ENCODE data around the gene ZNF558. TPM values are rescaled to one million over a fixed set of nuclear protein-coding genes. Genes with fewer than 3 reads are reported as not detected.

ZNF558 gene
- total RNA-seq, 4 donors from 2014 or later: 8.2 to 117 (median 50.0) TPM

- DNase-seq: no peak
- intact Hi-C loops (cut with DNase I; ENCODE audit: low total_unique reads): no loop called here
- Histone ChIP-seq H3K27ac (no peak overlapping the region), H3K36me3 (no peaks in the 10 kb centered on the region), H3K4me3 (no peak overlapping the region), H3K9me3 (no peaks in the 10 kb centered on the region), H3K27me3 (no peaks in the 10 kb centered on the region), H3K4me1 (no peaks in the 10 kb centered on the region)
- TF ChIP-seq POLR2A (IDR thresholded peaks at IDR 0.05): no peak
- TF ChIP-seq CTCF (IDR thresholded peaks at IDR 0.05): no peak
Observed at GRCh38 chr19:8866344-8866743, 34.2 kb upstream of the ZNF558 start.

GRCh38 chr19:8858260-8858659, 26.2 kb upstream of the ZNF558 start:
- Histone ChIP-seq H3K27ac (no peak overlapping the region), H3K9me3 (no peaks in the 10 kb centered on the region), H3K4me1 (no peaks in the 10 kb centered on the region), H3K4me3 (no peak overlapping the region), H3K27me3 (no peaks in the 10 kb centered on the region), H3K36me3 (no peaks in the 10 kb centered on the region)
- no peak for DNase-seq
- TF ChIP-seq CTCF (IDR thresholded peaks at IDR 0.05) (no peak), POLR2A (IDR thresholded peaks at IDR 0.05) (no peak)
- intact Hi-C loops (cut with DNase I; ENCODE audit: low total_unique reads): no loop called here

- Histone ChIP-seq H3K27me3 (no peaks in the 10 kb centered on the region), H3K36me3 (no peaks in the 10 kb centered on the region), H3K27ac (no peak overlapping the region), H3K4me3 (no peak overlapping the region), H3K9me3 (no peaks in the 10 kb centered on the region), H3K4me1 (no peaks in the 10 kb centered on the region)
- intact Hi-C loops (cut with DNase I; ENCODE audit: low total_unique reads): no loop called here
- no peak for TF ChIP-seq POLR2A (IDR thresholded peaks at IDR 0.05)
- no peak for TF ChIP-seq CTCF (IDR thresholded peaks at IDR 0.05)
- no peak for DNase-seq
Observed at GRCh38 chr19:8850488-8850887, 18.4 kb upstream of the ZNF558 start.

GRCh38 chr19:8849232-8849631, 17.1 kb upstream of the ZNF558 start:
- no peaks in the 10 kb centered on the region for H3K36me3 ChIP-seq
- no peaks in the 10 kb centered on the region for H3K4me1 ChIP-seq
- H3K9me3 ChIP-seq: no peaks in the 10 kb centered on the region
- no peak overlapping the region for H3K4me3 ChIP-seq
- no peak overlapping the region for H3K27ac ChIP-seq
- intact Hi-C loops (cut with DNase I; ENCODE audit: low total_unique reads): no loop called here
- DNase-seq: no peak
- H3K27me3 ChIP-seq: no peaks in the 10 kb centered on the region
- TF ChIP-seq POLR2A (IDR thresholded peaks at IDR 0.05) (no peak), CTCF (IDR thresholded peaks at IDR 0.05) (no peak)

GRCh38 chr19:8846819-8847218, 14.7 kb upstream of the ZNF558 start:
- TF ChIP-seq CTCF (IDR thresholded peaks at IDR 0.05): no peak
- TF ChIP-seq POLR2A (IDR thresholded peaks at IDR 0.05): no peak

More at GRCh38 chr19:8846819-8847218, 14.7 kb upstream of the ZNF558 start:
- Histone ChIP-seq H3K36me3 (no peaks in the 10 kb centered on the region), H3K4me3 (no peak overlapping the region), H3K27me3 (no peaks in the 10 kb centered on the region), H3K27ac (no peak overlapping the region), H3K4me1 (no peaks in the 10 kb centered on the region), H3K9me3 (no peaks in the 10 kb centered on the region)
- no peak for DNase-seq
- intact Hi-C loops (cut with DNase I; ENCODE audit: low total_unique reads): no loop called here

Measured in uterus (tissue), 4 donors.